ENCODE data around the gene GTSE1.

Gene GTSE1

DNA sequence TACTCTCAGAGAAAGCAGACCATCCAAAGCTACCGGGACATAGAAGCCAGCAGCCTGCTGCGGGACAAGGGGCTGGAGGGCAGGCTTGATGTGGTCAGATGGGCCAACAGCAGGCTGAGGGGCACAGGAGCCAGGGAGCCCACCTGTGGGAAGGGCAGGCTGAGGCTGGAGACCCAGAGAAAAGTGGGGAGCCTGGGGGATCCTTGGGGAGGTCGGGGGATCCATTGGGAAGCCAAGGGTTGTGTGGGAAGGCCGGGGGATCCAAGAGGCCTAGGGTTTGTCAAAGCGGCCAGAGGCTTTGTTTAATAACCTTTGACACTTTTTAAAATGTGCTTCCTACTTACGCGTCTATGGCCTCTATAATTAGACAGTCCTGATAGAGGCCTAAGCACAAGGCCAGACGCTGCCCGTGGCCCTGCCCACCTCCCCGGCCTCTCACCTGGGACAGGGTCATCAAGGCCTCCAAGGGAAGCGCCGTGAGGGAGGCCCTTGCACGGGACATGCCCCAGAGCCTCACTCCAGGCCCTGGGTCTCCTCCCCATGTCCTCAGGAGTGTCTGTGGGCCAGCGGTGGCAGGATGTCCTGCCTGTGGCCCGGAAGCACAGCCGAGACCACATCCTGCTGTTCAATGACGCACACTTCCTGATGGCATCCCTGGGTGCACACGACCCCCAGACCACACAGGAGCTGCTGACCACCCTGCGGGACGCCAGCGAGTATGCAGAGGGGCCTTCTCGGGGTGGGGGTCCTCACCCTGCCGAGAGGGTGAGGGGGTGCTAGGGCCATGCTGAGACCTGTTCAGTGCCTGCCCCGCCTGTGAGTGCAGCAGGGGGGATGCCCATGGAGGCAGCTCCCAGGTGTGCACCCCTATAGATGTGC lies 8.6 kb upstream of the GTSE1 start:
- H3K4me3 ChIP-seq (ENCODE audit: low read depth, low read length), result no peak overlapping the region
- no peak for TF ChIP-seq CTCF (IDR thresholded peaks at IDR 0.05; ENCODE audit: low read depth, low read length)

- H3K4me3 ChIP-seq (ENCODE audit: low read depth, low read length), result no peak overlapping the region
- no peak for TF ChIP-seq CTCF (IDR thresholded peaks at IDR 0.05; ENCODE audit: low read depth, low read length)
Observed at GRCh38 chr22:46288846-46289243, 7.8 kb upstream of the GTSE1 start.

DNA sequence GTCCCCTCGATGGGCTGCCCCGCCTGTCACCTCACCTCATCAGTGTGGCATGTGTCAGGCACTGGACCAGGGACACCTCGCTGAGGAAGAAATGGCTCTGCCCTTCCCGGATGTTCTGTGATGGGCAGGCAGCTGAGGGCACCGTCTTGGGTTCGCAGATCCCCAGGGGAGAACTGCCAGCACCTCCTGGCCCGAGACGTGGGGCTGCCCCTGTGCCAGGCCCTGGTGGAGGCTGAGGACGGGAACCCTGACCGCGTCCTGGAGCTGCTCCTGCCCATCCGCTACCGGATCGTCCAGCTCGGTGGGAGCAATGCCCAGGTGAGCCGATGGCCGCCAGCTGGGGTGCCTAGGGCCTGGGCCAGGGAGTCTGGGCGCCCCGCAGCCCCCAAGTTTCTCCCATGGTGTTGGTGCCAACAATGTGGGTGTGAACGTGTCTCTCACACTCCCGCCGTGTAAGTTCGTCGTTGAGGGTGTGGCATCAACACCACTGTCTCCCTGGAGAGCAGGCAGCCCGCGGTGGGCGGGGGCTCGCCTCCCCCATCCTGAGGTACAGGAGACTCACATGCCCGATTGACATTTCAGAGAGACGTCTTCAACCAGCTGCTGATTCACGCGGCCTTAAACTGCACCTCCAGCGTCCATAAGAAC lies 7.3 kb upstream of the GTSE1 start:
- TF ChIP-seq CTCF (IDR thresholded peaks at IDR 0.05; ENCODE audit: low read depth, low read length), result no peak
- H3K4me3 ChIP-seq (ENCODE audit: low read depth, low read length), result no peak overlapping the region

DNA sequence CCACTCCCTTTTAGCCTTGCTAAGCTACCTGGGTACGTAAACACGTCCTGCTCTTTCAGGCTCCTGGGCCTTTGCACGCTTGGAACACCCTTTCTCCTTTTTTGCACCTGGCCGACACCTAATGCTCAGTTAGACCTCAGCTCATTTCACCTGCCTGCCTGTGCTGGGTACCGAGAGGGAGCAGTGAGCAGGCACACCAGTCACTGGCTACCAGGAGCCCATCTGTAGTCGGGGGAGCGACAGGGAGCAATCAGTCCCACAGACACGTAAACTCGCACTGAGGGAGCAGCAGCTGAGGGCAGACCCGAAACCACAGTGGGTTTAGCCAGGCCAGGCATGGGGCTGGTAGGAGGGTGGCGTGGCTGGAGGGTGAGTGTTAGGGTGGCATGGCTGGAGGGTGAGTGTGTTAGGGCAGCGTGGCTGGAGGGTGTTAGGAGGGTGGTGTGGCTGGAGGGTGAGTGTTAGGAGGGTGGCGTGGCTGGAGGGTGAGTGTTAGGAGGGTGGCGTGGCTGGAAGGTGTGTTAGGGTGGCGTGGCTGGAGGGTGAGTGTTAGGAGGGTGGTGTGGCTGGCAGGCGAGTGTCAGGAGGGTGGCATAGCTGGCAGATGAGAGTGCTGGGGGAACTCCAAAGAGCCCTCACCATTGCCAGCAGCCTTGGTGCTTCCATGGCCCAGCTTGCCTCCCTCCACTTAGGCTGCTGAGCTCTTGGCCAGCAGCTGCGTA lies 6.4 kb upstream of the GTSE1 start:
- no peak overlapping the region for H3K4me3 ChIP-seq (ENCODE audit: low read depth, low read length)
- no peak for TF ChIP-seq CTCF (IDR thresholded peaks at IDR 0.05; ENCODE audit: low read depth, low read length)

GRCh38 chr22:46290843-46291785 lies 5.6 kb upstream of the GTSE1 start:
- TF ChIP-seq CTCF (IDR thresholded peaks at IDR 0.05; ENCODE audit: low read depth, low read length), result no peak

DNA sequence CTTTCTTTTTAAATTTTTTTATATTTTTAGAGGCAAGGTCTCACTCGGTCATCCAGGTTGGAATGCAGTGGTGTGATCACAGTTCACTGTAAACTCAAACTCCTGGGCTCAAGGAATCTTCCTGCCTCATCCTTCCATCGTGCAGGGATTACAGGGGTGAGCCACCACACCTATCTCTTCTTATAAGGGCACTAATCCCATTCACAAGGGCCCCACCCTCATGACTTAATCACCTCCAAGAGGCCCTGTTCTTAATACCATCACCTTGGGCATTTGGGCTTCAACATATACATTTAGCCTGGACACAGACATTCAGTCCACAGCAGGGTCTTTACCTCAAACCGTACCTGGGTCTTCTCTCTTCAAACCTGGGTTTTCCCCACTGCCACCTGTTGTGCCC lies 4.5 kb upstream of the GTSE1 start:
- no peak for TF ChIP-seq CTCF (IDR thresholded peaks at IDR 0.05; ENCODE audit: low read depth, low read length)
- H3K4me3 ChIP-seq (ENCODE audit: low read depth, low read length), result no peak overlapping the region

More at GRCh38 chr22:46290843-46291785, 5.6 kb upstream of the GTSE1 start:
- H3K4me3 ChIP-seq (ENCODE audit: low read depth, low read length), result no peak overlapping the region
